HTR-8/SVneo (cell line): ENCODE results near the gene DRC7.
A peak's percentile ranks its signal among the peaks of the same experiment; 100 is the strongest.
"Not testable (repeated sequence)": the region's sequence is repeated elsewhere in the genome, so short reads cannot be mapped to it uniquely, and the experiment has no call there.

Experiments used
- DNase-seq: peaks from one replicate; pipeline ENCODE4 v3.0.0; 2011; ENCODE audit warnings: low spot score, mixed read lengths; ENCODE audit not compliant: insufficient read length
- FAIRE-seq: peaks from 2 replicates; lab custom pipeline; 2011; peaks lifted over from hg19 to GRCh38; lab: Jason Lieb, UNC

Gene DRC7

DNA sequence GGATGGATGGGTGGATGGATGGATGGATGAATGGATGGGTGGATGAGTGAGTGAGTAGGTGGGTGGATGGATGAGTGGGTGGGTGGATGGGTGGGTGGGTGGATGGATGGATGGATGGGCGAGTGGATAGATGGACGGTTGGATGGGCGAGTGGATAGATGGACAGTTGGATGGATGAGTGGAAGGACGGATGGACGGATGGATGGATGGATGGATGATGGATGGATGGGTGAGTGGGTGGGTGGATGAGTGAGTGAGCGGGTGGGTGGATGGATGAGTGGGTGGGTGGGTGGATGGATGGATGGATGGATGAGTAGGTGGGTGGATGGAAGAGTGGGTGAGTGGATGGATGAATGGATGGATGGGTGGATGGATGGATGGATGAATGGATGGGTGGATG lies 35.2 kb downstream of the DRC7 start:
- DNase-seq = not testable (repeated sequence)
- peak; percentile 98 for FAIRE-seq

DNA sequence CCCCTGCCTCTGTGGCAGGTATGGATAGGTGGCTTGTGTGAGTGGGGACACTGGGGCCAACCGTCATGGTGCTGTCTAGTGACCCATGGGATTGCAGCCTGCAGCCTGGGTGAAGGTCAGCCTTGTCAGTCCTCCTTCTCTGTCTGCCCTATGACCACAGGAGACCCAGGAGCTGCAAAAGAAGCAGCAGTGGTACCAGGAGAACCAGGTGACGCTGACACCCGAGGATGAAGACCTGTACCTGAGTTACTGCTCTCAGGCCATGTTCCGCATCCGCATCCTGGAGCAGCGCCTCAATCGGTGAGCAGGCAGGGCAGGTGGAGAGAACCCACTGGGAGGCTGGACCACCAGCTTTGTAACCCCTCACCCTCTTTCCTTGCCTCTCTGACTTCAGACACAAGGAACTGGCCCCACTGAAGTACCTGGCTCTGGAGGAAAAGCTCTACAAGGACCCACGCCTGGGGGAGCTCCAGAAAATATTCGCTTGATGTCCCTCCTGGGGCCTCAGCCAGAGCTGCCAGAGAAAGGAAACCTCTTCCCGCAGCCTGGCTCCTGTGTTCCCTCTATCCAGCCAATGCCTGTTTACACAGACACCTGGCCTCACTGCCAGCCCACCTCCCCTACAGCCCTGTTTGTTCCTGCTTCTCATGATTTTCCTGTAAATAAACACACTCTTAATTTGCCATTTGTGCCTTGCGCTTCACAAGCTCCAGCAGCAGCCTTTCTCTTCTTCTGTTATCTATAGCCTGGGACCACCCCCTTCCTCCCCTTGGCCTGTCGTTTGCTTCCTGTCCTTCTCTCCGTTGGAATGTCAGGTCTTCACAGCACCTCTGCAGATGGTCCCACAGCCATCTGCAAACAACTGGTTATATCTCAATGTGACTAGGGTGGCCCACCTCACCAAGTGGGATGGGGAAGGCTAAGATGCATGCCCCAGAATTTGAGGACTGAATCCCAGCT lies 36.4 kb downstream of the DRC7 start:
- FAIRE-seq (peak; percentile 28), DNase-seq (no peak)

DNA sequence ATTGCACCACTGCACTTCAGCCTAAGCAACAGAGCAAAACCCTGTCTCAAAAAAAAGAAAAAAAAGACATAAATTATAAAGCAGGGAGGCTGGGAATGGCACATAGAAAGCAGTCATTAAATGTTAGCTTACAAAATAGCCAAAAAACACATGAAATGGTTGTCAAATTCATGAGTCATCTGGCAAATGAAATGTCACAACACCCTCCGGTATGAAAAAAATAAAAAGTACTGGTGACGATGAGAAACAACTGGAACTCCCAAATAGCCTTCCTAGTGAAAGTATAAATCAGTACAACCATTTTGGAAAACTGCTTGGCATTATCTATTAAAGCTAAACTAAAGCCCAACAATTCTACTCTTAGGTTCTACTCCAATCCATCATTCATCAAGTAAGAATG lies 37.4 kb downstream of the DRC7 start:
- FAIRE-seq (peak; percentile 51), DNase-seq (no peak)

DNA sequence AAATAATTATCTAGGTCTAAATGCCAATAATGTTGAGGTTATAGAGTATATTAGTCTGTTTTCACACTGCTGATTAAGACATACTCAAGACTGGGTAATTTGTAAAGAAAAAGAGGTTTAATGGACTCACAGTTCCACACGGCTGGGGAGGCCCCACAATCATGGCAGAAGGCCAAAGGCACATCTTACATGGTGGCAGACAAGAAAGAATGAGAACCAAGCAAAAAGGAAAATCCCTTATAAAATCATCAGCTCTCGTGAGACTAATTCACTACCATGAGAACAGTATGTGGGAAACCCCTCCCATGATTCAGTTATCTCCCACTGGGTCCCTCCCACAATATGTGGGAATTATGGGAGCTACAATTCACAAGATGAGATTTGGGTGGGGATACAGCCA lies 38.1 kb downstream of the DRC7 start:
- DNase-seq (no peak), FAIRE-seq (no peak)

DNA sequence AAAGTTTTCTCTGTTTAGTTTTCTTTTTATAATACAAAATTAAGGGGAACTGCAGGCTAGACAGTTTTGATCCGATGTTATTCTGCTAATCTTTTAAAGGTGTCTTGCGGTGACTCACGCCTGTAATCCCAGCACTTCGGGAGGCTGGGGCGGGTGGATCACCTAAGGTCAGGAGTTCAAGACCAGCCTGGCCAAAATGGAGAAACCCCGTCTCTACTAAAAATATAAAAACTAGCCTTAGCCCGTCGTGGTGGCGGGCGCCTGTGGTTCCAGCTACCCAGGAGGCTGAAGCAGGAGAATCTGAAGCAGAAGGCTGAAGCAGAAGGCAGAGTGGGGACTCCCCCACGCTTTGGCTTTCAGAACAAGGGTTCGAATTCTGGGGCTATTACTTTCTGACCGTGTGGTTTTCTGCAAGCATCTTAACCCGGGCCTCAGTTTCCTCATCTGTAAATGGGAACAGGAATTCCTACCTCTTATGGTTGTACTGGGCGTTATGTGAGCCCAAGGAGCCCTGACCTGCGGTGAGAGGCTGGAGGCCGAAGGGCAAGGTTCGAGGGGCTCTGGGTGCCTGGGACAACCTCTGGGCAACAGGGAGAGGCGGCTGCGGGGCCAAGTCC lies 39.8 kb downstream of the DRC7 start:
- FAIRE-seq (no peak), DNase-seq (no peak)

DNA sequence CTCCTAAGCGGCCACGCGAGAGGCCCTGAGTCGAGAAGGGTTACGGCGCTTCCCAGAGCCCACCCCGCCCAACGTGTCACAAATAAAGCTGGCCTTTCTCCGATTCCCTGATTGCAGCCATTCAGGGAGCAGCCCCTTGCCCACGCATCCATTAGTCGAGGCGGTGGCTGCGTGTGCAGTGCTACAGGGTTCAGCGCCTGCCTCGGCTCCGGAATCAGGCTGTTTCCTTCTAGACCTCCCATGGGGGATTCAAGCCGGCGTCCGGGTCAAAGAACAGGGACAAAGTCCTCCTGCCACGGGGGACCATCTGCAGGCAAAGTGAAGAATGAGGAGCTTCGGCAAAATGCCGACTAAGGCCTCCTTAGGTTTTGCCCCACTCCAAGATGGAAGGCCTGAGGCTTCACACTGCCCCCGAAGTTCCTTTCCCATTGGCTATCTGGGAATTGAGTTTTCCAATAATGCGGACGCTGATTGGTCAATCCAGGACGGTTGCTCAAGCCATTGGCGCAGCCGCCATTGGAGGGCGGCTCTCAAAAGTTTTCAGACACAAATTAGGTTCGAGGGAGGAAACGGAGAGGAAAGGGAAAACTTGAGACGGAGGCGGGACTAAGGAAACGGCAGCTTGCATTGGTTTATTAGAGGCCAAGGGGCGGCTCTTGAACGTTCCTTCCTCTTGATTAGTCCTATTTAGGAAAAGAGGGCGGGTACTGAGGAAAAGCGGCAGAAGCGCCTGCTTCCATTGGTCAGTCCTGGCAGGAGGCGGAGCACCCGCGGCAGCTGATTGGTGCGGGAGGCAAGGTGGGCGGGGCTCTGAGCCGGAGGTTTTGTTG lies 40.5 kb downstream of the DRC7 start:
- FAIRE-seq = peak; percentile 98

DNA sequence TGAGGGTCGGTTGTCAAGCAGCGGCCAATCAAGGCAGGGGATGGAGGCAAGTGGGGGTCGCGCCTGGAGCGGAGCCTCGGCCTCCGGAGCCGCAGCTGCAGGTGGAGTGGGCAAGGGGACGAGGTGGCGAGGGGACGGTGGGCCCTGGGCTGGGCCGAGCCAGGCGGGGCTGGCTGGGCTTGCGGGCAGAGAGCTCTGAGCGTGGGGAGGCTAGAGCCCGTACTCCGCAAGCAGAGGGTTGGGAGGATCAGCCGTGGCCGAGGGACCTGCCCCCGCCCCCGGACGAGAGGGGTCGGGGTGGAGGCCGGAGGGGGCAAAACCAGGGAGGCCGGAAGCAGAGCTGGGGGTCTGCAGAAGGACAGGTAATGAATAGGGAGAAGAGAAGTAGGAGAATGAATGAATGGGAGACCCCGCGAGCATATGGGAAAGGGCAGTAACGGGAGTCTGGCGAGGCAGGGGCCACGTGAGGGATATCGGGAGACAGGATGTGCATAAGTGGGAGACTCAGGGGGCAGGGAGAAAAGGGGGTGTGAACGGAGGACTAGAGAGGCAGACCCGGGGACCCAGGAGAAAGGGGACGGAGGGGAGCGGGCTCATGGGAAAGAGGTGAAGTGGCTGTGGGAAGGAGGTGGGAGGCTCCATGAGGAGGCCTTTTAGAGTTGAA lies 41.3 kb downstream of the DRC7 start, which contains the start of gene KATNB1:
TSS of gene KATNB1 (plus strand) at position 16 of the 664 bp plus-strand sequence. CDS start 1,474 bp downstream, outside the sequence.
- DNase-seq (no peak), FAIRE-seq (no peak)

More for the DNA sequence above, 40.5 kb downstream of the DRC7 start:
- peak; percentile 99 for DNase-seq

DNA sequence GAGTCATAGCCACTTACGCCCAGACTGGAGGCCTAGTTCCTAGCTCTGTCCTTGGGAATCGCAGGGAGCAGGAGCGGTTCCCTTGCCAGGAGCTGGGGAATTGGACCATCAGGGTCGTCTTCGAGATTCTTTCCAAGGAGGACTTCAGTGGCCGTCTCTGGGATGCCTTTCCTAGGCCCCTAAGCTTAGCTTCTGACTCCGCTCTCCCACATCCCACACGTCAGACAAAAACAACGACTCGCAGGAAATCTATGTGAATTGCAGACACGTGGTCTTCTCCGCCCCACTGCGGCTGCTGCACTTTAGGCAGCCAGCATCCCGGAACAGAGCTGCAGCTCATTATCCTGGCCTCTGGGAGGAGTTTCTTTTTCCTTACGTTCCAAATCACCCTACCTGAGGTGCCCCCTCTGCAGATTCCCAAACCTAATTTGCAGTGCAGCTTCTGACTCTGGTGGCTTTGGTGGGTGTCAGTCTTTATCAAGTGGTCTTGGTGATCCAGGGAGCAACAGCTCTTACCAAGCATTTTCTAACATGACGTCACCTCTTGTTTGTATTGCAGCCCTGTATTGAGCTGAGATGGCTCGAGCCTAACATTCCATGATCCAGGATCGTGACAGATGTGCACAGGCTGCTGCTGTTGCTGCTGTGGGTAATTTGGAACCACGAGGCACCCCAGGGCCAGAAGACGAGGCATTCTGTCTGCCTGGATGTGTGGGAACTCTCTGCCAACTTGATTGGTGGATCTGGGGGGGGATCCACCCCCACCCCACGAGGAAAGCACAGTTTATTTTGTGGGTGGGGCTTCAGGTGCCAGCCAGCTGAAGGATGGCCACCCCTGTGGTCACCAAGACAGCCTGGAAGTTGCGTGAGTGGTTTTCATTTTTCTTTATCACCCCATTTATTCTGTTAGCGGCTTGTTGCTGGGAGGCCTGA lies 42.1 kb downstream of the DRC7 start:
- FAIRE-seq (peak; percentile 57), DNase-seq (peak; percentile 42)

DNA sequence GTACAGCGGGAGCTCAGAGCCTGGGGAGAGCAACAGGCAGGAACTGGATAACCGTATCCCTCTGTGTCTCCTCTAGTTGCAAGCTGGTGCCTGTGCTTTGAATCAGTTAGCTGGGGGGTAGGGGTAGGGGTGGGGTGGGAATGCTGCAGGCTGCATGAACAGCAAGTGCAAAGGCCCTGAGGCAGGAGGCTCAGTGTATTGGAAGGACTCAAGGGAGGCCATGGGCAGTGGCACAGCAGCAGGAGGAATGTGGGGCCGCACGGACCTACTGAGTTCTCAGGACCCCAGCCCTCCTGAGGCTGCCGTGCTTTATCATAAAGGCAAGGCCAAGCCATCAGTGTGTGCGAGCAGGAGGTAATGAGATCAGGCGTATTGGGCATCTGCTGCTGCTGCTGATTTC lies 44.2 kb downstream of the DRC7 start:
- DNase-seq (no peak), FAIRE-seq (no peak)

DNA sequence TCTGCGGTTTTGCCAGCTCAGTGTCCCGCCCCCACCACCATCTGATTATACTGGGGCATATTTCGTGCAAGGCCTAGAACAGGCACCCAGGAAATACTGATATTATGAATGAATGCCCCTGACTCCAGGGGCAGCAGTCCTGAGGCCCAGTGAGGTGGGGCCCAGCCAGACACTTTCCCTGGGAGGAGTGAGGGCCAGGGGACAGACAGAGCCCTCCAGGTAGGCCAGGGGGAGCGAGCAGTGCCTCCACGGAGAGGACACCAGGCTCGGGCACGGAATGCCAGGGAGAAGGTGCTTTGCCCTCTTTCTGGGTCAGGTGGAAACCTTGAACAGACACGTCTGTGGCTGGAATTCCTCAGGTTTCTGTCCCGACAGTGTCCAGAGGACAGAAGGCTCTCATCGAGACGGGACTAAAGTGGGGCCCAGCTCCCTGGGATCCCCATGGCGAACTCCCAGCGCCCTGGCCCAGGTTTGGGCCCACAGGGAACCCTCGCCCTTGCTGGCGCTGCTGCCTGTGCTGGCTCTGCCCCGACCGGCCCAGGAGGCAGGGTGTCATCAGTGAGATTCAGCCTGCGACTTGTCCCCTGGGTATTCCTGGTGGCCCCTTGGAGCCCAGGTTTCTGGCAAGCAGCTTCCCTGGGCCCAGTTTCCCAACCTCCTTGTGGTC lies 45.3 kb downstream of the DRC7 start:
- DNase-seq = no peak
- no peak for FAIRE-seq

DNA sequence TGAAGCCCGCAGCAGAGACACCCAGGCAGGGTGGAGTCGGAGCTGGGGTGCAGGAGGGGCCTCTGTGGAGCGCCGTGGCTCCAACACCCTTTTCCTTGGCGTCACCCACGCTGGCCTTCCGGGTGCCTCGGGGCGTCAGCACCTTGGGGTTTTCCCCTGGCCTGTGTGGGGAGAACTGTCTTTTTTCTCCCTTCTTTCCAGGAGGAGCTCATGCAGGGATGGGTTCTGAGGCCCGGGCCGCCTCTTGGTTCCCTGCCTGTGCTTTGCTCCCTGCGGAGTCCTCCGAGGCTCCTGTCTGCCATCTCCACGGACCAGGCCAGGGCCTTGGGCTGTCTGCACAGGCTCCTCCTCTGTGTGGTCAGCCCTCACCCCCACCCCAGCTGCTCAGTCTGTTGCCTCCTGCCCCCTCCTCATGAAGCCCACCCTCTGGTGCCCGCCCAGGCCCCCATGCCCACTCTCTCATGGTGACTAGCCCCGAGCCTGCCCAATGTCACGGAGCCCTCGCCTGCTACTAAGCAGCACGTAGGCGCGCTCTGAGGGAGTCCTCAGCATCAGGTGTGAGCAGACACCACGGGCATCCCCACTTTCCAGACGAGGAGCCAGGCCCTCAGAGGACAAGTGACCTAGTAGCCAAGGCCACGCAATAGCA lies 45.9 kb downstream of the DRC7 start:
- DNase-seq (no peak), FAIRE-seq (no peak)

DNA sequence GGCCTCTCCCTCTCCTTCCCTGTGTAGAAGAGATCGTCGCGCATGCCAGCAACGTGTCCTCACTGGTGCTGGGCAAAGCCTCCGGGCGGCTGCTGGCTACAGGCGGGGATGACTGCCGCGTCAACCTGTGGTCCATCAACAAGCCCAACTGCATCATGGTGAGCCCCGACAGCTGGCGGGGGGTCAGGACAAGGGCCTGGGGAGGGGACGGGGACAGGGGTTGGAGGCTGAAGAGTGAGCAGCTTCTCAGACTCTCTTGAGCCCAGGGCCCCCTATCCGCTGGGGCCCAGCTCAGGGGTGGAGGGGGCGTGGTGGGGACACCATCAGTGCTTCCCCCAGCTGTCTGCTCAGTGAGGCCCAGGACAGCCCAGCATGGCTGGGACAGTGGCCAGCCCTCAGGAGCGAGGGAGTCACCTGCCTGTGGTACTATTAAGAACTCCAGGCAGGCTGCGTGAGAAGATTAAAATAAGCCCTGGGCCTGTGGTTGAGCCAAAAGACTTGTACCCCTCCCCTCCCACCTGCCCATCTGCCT lies 47.1 kb downstream of the DRC7 start:
- FAIRE-seq = no peak
- no peak for DNase-seq

DNA sequence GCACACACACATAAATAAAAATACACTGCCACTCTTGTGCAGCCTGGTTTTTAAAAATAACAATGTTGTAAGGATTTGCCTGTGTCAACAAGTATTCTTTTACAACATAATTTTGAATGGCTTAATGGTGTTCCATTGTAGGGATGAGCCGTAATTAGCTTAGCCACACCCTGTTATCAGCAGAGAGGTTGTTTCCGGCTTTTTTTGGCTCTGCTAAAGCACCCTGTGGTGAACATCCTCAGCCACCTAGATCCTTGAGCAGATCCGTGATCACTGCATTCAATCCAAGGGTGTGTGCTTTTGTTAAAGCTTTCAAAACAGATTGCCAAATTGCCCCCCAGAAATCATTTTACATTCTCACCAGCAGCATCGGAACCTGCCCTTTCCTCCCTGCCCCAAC lies 47.9 kb downstream of the DRC7 start:
- DNase-seq (no peak), FAIRE-seq (no peak)

DNA sequence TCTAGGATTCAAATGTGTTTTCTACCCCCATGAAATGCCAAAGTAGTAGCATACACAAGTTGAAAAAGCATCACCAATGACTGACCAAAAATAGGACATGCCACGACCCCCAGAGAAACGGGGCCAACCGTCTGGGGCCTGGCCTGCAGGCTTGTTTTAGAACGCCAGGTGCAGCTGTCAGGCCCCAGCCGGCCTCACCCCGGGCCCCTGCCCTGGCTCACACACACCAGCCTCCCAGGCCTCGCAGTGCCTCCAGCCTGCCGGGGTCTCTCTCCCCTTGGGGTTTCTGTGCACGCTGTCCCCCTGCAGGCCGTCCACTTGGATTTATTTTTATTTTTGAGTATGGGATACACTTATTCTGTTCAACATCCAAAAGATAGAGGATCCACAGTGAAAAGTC lies 48.9 kb downstream of the DRC7 start:
- DNase-seq (no peak), FAIRE-seq (no peak)

DNA sequence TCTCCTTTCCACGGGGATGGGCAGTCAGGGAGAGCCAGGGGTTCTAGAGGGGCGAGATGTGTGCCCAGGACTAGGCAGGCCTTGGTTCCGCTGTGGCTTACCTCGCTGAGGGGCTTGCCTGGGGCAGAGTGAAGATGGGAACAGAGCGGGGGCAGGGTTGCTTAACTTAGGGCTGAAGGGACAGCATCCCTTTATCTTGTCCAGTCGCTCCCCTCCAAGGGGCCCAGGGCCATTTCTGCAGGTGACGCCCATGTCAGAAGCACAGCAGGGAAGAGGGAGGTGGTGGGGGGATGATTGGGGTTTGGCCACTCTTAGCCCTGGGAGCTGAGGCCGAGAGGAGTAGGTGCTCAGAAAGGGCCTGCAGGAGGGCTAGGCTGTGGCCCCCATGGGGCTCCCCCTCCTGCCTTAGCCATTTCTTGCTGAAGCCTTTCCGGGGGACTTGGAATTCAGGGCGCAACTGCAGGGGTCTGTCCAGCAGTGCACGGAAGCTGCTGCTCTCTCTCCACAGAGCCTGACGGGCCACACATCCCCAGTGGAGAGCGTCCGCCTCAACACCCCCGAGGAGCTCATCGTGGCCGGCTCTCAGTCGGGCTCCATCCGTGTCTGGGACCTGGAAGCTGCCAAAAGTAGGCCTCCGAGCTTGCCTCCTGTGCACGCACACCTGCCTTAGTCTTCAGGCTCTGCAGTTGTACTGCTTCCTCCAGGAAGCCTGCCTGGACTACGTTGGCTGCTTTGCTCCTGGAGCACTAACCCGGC lies 49.5 kb downstream of the DRC7 start:
- DNase-seq = no peak
- FAIRE-seq = no peak

DNA sequence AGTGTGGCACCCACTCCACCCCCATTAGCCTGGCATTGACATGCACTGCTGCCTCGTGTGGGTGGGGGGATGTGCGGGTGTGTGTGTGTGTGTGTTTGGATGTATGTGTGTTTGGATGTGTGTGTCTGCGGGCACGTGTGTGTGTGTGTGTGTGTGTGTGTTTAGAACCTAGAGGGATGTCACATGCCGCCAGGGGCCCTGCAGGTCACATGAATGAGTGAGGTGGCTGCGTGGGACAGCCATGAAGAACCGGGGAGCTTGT lies 50.0 kb downstream of the DRC7 start:
- FAIRE-seq = peak; percentile 86
- DNase-seq = no peak

DNA sequence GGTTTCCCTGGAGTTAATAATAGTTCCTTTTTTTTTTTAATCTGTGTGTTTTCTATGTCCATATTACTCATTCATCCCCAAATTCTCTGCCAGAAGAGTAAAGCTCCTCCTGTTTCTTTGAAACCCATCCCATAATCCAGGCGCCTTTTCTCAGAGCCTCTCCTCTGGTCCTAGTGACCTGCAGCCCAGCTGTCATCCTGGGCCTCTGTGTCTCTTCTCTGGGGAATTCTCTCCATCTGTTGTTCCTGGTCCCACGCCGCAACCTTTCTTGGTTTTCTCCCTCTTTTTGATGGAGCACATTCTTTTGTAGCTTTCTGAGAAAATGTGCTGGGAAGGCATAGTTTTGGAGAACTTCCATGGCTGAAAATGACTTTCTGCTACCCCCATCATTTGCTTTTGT lies 51.2 kb downstream of the DRC7 start:
- DNase-seq (no peak), FAIRE-seq (no peak)
